EL (cell line): ENCODE results near the gene SUGP1.

Source experiments
- DNase-seq: peaks from one replicate; pipeline ENCODE4 v3.0.0-alpha.2; 2016

Gene SUGP1

GRCh38 chr19:19294914-19295313 lies 25.4 kb downstream of the SUGP1 start:
- DNase-seq: no peak

GRCh38 chr19:19292607-19293006 lies 27.7 kb downstream of the SUGP1 start:
- DNase-seq: no peak

- DNase-seq: no peak
Observed at GRCh38 chr19:19285686-19286085, 34.6 kb downstream of the SUGP1 start.

DNA sequence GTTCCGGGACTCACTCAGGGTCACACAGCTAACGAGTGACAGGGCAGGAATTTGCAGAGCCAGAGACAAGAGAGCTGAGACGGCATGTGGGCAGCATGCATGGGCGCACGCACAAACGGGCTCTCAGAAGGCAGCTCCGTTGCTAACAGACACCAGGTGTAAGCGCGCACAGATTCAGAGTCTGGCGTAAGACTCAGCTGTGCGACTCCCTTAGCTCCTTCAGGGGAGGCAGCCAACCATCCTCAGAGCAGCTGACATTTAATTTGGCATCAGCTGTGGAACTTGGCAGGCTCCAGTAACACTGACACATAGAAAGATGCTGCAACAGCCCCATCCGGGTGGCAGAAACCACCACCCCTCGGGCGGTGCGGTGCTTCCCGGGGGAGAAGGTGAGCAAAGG lies 39.7 kb downstream of the SUGP1 start:
- no peak for DNase-seq

DNA sequence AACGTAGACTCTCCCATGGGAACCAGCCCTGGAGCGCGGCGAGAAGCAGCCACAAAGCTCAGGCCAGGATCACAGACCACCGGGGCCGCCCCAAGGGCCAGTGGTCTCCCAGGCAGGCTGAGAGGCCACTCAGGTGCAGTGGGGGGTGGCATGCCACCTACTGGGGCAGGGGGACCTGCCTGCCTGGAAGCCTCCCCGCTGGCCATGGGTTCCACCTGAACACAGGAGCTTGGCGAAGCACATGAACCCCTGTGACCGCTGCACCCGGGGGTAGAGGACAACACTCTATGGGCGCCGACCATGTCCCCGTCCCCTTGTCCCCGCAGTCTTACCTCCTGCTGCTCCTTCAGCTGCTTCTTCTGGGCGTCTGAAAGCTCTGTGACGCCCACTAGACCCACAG lies 40.5 kb downstream of the SUGP1 start:
- no peak for DNase-seq

DNA sequence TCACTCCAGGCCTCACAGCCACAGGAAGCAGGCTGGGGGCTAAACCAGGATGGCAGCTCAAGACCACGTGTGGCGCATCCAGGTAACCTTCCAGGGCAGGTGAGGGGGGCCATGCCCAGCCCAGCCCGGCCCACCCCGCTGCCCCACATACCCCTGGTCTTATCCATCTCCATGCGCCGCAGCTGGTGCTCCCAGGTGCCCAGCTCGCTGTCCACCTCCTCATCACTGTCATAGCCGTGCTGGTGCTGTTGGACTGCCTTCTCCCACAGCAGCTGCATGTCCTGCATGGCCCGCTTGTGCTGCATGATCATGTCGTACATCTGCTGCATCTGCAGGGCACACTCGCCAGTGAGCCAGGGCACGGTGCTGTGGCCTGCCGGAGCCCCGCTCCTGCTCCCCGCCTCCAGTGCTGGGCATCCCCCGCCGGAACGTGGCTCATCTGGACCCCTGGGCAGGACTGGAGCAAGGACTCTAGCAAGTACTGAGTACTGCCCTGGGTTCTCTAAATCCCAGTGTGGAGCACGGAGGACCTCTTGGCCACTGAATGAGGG lies 41.2 kb downstream of the SUGP1 start:
- DNase-seq: no peak

DNA sequence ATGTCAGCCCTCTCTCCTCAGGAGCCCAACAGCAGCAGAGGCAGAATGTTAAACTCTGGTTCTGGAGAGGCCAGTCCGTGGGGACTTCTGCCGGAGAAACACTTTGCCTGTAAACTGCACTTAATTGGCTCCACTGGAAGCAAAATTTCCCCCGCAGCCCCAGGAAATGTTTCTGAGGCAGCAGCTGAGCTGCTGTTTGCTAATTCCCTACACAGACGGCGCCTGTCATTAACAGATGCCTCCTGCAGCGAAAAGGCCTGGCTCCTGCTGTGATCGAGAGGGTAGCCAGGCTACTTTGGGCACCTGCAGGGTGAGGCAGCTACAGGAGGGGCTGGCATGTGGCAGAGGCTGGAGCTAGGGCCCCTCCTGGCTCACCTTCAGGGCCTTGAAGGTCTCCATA lies 42.0 kb downstream of the SUGP1 start:
- no peak for DNase-seq

GRCh38 chr19:19276851-19277250 lies 43.5 kb downstream of the SUGP1 start:
- no peak for DNase-seq

GRCh38 chr19:19276386-19276785 lies 43.9 kb downstream of the SUGP1 start:
- DNase-seq: peak; percentile 70

DNA sequence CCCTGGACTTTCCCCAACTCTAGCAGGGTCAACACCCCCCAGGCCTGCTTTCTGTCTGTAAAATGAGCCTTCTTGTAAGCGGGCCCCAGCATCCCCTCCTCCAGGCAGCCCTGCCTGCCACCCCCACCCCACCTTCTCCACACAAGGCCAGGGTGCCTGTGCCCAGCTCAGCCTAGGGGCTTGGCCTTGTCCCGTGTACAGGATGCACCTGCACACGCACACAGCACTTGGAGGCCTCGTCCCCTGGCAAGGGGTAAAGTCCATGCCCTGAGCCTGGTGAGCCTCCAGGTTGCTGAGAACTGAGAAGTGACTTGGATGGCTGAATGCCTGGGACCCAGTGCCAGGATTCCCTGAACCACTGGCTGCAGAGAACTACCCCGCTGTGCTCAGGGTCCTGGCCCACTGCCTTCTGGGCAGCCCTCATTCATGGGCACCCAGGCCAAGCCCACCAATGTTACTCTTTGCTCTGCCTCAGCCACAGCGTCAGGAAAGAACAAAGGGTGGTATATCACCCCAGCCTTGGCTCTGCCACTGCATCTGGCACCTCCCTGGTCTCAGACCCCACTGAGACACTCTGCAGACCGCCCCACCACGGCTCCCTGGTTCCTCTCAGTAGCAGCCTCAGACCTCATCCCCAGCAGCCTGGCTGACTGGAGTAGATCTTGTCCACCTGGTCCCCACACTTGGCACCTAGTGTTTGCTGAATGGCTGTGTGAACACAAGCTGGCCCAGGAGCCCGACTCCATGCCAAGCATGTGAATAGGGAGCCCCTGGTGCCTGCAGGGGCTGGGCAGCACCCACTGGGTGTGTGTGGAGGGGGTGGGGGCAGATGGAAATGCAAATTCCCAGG lies 45.4 kb downstream of the SUGP1 start:
- no peak for DNase-seq

DNA sequence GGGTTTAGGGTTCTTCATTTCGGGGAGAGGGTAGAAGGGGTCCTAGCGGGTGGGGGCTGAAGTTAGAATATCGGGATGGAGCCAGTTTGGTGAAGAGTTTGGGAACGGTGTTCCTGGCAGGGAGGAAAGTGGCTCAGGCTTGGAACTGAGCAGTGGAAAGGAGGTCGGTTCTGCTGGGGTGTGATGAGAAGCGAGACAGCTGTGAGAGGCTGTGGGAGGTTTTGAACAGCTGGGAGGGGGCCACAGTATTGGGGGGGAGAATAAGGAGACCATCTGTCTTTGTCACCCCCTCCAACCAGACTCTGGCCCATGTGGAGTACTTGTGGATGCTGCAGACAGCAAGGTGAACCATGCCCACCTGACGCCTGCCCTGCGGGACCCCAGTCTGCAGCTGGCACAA lies 46.2 kb downstream of the SUGP1 start:
- DNase-seq: no peak

- no peak for DNase-seq
Observed at GRCh38 chr19:19271828-19272599, 48.3 kb downstream of the SUGP1 start.

- no peak for DNase-seq
Observed at GRCh38 chr19:19270749-19271571, 49.3 kb downstream of the SUGP1 start.

DNA sequence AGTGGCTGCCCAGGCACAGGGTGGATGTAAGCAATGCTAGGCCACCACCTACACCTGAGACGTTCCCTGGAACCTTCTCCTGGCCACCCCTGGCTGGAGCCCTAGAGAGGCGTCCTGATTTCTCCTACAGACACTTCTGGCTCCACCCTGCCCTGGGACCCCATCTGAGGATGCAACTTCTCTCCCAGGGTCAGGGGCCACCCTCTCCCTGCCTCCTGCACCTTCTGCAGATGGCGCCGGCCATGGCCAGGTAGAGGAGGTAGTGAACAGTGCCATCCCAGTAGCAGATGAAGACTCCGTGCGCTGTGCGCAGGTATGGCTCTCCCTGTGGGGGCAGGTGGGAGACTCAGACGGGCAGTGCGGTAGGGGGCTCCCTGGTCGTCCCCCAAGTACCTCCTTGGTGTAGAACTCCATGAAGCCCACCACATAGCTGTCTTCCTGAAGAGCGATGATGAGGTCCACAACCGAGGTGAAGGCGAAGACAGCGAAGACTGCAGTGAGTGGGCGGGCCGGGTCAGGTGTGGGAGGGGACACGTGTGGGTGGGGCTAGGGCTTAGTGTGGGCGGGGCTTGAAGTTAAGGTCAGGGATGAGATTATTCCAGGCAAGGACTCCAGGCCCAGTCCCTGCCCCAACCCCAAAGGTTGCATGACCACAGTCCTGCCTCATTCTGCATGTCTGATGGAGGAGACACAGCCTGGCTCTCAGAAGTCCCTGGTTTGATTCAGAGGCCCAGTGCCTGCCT lies 50.2 kb downstream of the SUGP1 start:
- DNase-seq: no peak

GRCh38 chr19:19268453-19269385 lies 51.6 kb downstream of the SUGP1 start:
- no peak for DNase-seq

DNA sequence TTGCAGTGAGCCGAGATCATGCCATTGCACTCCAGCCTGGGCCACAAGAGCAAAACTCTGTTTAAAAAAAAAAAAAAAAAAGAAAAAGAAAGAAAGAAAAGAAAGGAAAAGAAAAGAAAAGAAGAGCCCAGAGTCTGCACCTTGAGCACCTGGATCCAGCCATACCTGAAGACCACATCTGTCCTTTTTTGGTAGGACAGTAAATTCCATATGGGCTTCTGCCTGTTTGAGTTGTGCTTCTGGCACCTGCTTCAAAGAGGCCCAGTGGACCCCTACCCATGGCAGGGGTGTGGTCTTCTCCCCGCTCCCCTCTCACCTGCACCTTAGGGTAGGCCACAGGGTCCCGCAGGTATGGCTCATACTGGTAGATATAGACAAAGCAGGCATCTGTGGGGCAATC lies 53.0 kb downstream of the SUGP1 start:
- no peak for DNase-seq

GRCh38 chr19:19263886-19264487 lies 56.3 kb downstream of the SUGP1 start:
- DNase-seq: no peak

DNA sequence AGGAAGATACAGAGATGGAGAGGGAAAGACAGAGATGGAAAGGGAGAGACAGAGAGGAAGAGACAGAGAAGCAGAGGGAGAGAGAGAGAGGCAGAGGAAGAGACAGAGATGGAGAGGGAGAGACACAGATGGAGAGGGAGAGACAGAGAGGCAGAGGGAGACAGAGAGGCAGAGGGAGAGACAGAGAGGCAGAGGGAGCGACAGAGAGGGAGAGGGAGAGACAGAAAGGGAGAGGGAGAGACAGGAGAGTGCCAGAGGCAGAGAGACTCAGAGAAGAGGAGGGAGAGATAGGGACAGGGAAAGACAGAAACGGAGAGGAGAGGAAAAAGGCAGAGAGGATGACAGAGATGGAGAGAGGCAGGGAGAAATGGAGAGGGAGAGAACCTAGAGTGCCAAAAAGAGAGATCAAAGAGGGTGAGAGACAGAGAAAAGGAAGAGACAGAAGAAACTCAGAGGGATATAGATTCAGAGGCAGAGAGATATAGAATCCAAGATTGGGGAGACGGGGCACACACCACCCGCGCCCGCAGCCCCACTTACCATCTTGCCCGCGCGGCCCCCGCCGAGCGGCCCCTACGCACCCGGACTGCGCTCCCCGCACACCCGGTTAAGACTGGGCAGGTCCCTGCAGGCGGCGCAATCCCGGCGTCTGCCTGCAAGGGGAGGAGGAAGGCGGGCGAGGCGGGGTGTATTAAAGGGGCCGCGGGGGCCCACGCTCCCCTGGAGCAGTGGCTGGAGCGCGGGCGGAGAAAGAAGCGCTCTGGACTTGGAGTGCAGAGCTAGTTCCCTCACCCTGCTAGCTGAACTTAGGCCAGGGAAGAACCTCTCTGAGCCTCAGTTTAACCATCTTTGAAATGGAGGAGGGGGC lies 57.9 kb downstream of the SUGP1 start:
- DNase-seq: no peak

GRCh38 chr19:19261350-19262189 lies 58.7 kb downstream of the SUGP1 start:
- no peak for DNase-seq
